Lung (tissue), 16 donors: ENCODE results near the gene OSBPL2. TPM values are rescaled to one million over a fixed set of nuclear protein-coding genes. Genes with fewer than 3 reads are reported as not detected.

ENCODE experiments used
- ATAC-seq: fragments of 200-7000 bp; cut with Tn5 transposase; one replicate; pipeline ENCODE4 v1.9.1; 2020; ENCODE audit warnings: moderate number of reproducible peaks; ENCODE audit not compliant: insufficient read depth, low FRiP score
- DNase-seq, 3 donors: peaks; one replicate each; pipeline ENCODE4 v3.0.0-alpha.2; 2013 to 2017
- H3K27ac ChIP-seq, 2 donors: one replicate each; pipeline ENCODE4 v1.5.1; 2013; ENCODE audit warnings: mild to moderate bottlenecking in 2 of 2, moderate library complexity in 2 of 2, control low read depth in 1 of 2, inconsistent platforms in 1 of 2, low read depth in 1 of 2, low read length in 1 of 2
- H3K27me3 ChIP-seq, 3 donors: one replicate each; pipeline ENCODE4 v1.5.1; 2013; ENCODE audit warnings: low read length in 2 of 3; ENCODE audit not compliant: control insufficient read depth in 3 of 3, insufficient read depth in 3 of 3
- H3K36me3 ChIP-seq, 4 donors: one replicate each; pipeline ENCODE4 v1.5.1; 2013; ENCODE audit warnings: low read length in 4 of 4, mild to moderate bottlenecking in 1 of 4, moderate library complexity in 1 of 4; ENCODE audit not compliant: control insufficient read depth in 4 of 4, insufficient read depth in 4 of 4
- H3K4me1 ChIP-seq, 5 donors: one replicate each; pipeline ENCODE4 v1.5.1; 2013; ENCODE audit warnings: low read length in 5 of 5, mild to moderate bottlenecking in 2 of 5, moderate library complexity in 1 of 5; ENCODE audit not compliant: control insufficient read depth in 5 of 5, insufficient read depth in 5 of 5
- H3K4me3 ChIP-seq: one replicate; pipeline ENCODE4 v1.5.1; 2013; ENCODE audit warnings: mild to moderate bottlenecking, control low read depth, moderate library complexity
- H3K9ac ChIP-seq, 2 donors: one replicate each; pipeline ENCODE4 v1.5.1; 2013; ENCODE audit warnings: low read length in 2 of 2, control low read depth in 1 of 2; ENCODE audit not compliant: insufficient read depth in 1 of 2
- H3K9me3 ChIP-seq, 4 donors: one replicate each; pipeline ENCODE4 v1.5.1; 2013; ENCODE audit warnings: low read length in 3 of 4, mild to moderate bottlenecking in 1 of 4, moderate library complexity in 1 of 4; ENCODE audit not compliant: control insufficient read depth in 4 of 4, insufficient read depth in 3 of 4
- WGBS, 2 donors: extraction: QIAGEN DNeasy Blood & Tissue Kit; methylation state at CpG; one replicate each; pipeline ENCODE4 v1.1.7; 2013; 5-methylcytosine and 5-hydroxymethylcytosine counted together
- long read RNA-seq, 5 donors: transcript quantifications; one replicate each; lab custom pipeline, GENCODE V29; 2026
- polyA plus RNA-seq, 2 donors: library from polyadenylated mRNA; stranded (reverse); fragments of 200-250 nt; gene quantifications; one replicate each; pipeline ENCODE4 v1.2.1, GENCODE V29; 2013
- total RNA-seq, 2 donors: library from RNA; depleted of rRNA in 1 of 2; stranded (reverse); fragments of >200 nt in 1 of 2; gene quantifications; one replicate each; pipeline ENCODE4 v1.2.1, GENCODE V29; 2014 to 2021
- TF ChIP-seq, protein P1 (sequence below): IDR thresholded peaks from 2 replicates; pipeline ENCODE4 v1.5.1; 2012; ENCODE audit warnings: mild to moderate bottlenecking; ENCODE audit errors: control extremely low read depth, extremely low read depth
- donor health status: control.
- donor health status: control.
- donor health status: Bipolar disorder and iron deficiency.
- donor health status: healthy.
- donor health status: DM: yes; HTN: yes; CAD: no.

Gene OSBPL2
- total RNA-seq (10 to 100 TPM; 36.4 to 48.0 TPM), polyA plus RNA-seq (10 to 100 TPM; 13.2 to 19.1 TPM)
- long read RNA-seq, donor 1, full-length matches to known transcripts, result 6 of 6 reads
- long read RNA-seq, donor 1, partial matches to known transcripts, result 0 of 6 reads
- long read RNA-seq, donor 1, other reads (novel, unspliced or antisense), result 0 of 6 reads
- long read RNA-seq, donor 2, full-length matches to known transcripts, result 1 of 1 reads
- long read RNA-seq, donor 2, partial matches to known transcripts, result 0 of 1 reads
- long read RNA-seq, donor 2, other reads (novel, unspliced or antisense), result 0 of 1 reads
- long read RNA-seq, donor 3, full-length matches to known transcripts, result 3 of 3 reads
- long read RNA-seq, donor 3, partial matches to known transcripts, result 0 of 3 reads
- long read RNA-seq, donor 3, other reads (novel, unspliced or antisense), result 0 of 3 reads
- long read RNA-seq, donor 4, result 0 reads
- long read RNA-seq, donor 5, full-length matches to known transcripts, result 3 of 9 reads
- long read RNA-seq, donor 5, partial matches to known transcripts, result 6 of 9 reads
- long read RNA-seq, donor 5, other reads (novel, unspliced or antisense), result 0 of 9 reads

DNA sequence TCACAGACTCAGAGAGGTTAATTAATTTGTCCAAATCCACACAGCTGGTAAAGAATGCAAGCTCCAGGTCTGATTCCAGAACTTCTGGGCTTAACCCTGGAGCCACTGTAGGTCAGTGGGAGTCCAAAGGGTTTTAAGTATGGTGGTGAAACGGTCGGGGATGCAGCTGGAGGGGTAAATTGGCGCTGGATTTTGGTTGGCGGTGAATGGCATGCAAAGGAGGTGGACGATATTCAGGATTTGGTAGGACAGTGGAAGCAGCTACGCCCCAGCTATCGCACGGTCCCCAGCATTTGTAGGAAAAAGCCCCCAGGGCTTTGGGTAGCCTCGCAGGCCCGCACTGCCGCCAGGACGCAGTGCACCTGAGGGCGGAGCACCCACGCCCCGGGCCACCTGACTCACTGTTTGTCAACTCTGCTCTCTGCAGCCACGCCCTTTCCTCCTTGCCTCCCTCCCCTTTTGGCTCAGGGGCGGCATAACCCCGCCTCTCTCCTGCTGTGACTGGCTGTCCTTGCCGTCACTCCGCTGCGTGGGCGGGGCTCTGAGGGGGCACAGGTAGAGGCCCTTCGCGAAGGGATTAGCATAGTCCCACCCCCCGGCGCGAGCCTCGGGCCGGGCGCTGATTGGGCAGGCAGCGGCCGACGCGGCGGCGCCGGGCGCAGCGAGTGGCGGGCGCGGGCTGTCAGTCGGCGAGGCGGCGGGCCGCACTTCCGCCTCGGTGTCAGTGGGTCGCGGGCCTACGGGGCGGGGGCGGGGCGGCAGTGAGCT is at the start of gene OSBPL2:
OSBPL2 (plus strand) TSS at position 721 of the 768 bp plus-strand sequence. CDS start 17,664 bp downstream, outside the sequence.
- Histone ChIP-seq H3K36me3 (peaks cover 0 to 5% (median 4%) of the 10 kb centered on the region in 4 donors), H3K4me3 (peak within 1 kb of the TSS; percentile 65), H3K4me1 (peaks cover 3 to 21% (median 13%) of the 10 kb centered on the region in 5 donors), H3K9ac (peak within 1 kb of the TSS; percentile 55 to 62), H3K27me3 (no peaks in the 10 kb centered on the region), H3K27ac (peak within 1 kb of the TSS; percentile 75 to 87), H3K9me3 (peaks cover 0 to 4% (median 0%) of the 10 kb centered on the region in 4 donors)
- ATAC-seq (peak; percentile 100), DNase-seq (peak; percentile 98 to 99 (median 98))
- TF ChIP-seq, protein P1, sequence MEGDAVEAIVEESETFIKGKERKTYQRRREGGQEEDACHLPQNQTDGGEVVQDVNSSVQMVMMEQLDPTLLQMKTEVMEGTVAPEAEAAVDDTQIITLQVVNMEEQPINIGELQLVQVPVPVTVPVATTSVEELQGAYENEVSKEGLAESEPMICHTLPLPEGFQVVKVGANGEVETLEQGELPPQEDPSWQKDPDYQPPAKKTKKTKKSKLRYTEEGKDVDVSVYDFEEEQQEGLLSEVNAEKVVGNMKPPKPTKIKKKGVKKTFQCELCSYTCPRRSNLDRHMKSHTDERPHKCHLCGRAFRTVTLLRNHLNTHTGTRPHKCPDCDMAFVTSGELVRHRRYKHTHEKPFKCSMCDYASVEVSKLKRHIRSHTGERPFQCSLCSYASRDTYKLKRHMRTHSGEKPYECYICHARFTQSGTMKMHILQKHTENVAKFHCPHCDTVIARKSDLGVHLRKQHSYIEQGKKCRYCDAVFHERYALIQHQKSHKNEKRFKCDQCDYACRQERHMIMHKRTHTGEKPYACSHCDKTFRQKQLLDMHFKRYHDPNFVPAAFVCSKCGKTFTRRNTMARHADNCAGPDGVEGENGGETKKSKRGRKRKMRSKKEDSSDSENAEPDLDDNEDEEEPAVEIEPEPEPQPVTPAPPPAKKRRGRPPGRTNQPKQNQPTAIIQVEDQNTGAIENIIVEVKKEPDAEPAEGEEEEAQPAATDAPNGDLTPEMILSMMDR, result no peak
- 1 to 2% methylated on average over 45 to 55 of the region's 55 CpGs for WGBS, 2 donors

DNA sequence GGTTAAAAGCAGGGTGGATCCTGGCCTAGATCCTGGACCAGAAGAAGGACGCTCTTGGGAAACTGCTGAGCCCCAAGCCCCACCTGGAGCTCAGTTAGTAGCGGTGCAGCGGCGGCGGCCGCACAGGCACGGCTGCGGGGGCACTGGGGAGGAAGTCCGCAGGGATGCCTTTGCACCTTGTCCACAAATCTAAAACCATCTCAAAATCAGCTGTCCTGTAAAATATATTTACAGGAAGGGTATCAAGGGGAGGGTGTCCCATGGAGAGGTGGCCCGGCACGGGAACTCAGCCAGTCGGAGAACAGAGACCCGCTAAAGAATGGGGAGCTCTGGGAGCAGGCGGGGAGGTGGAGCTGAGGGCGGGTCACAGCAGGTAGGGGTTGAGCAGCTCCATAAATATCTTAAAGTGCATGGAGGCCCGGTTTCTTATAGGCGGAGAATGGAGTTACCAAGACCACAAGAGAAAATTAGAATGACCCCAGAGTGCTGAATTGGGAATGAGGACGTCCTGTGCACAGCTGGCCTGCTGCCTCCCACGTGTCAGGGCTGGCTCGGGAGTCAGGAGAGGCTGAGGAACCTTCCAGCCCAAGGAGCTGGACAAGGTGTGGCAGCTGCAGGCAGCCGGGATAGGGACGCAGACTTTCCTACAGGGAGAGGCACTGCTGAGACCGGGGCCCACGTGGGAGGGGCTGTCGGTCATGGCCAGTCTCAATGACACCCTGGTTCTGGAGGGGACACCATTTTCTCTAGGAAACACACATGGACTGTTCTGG is 47.5 kb upstream of the OSBPL2 start:
- H3K9ac ChIP-seq, result no peak overlapping the region
- DNase-seq (no peak), ATAC-seq (no peak)
- TF ChIP-seq, protein P1, result no peak
- no peaks in the 10 kb centered on the region for H3K9me3 ChIP-seq
- H3K36me3 ChIP-seq, result peaks cover 6 to 16% (median 9%) of the 10 kb centered on the region in 4 donors
- WGBS, 2 donors, result 91 to 94% methylated on average over 25 of the region's 25 CpGs
- no peak overlapping the region for H3K4me3 ChIP-seq
- H3K27ac ChIP-seq, result no peak overlapping the region
- no peaks in the 10 kb centered on the region for H3K4me1 ChIP-seq
- H3K27me3 ChIP-seq, result no peaks in the 10 kb centered on the region

DNA sequence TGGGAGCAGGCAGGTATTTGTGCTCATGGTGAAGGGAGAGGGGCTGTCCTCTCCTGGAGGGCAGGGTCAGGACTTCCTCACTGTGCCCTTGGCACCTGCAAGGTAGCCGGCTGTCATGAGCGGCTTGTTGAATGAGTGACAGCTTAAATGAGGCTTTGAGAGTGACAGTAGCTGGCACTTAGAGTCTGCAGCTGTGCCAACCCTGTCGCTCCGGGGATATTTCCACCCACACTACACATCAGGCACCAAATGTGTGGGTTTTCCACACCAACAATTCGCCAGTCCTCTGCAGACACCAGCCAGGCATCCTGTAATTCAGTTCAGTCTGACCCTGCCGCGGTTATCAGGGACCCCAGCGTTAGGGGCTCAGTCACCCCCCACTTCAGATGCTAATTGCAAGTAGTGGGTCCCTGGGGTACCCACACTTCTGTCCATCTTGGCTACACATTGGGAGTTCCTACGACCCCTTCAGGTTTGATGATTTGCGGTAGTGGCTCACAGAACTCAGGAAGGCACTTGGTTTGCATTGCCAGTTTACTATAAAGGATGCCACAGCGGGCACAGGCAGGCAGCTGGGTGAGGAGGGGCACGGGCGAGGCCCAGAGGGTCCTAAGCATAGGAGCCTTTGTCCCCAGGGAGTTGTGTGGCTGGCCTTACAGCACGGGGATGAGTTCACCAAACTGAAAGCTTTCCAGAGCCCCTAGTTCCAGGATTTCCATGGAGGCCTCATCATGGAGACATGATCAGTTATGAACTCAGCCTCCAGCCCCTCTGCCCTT is 46.4 kb upstream of the OSBPL2 start:
- H3K4me1 ChIP-seq, result no peaks in the 10 kb centered on the region
- no peak overlapping the region for H3K4me3 ChIP-seq
- no peaks in the 10 kb centered on the region for H3K27me3 ChIP-seq
- no peak overlapping the region for H3K9ac ChIP-seq
- H3K9me3 ChIP-seq, result no peaks in the 10 kb centered on the region
- H3K36me3 ChIP-seq, result peaks cover 7 to 17% (median 9%) of the 10 kb centered on the region in 4 donors
- H3K27ac ChIP-seq, result no peak overlapping the region
- ATAC-seq, result no peak
- TF ChIP-seq, protein P1, result no peak
- WGBS, 2 donors, result 92 to 93% methylated on average over 14 of the region's 14 CpGs
- no peak for DNase-seq
